GM12873 (cell line): ENCODE measurements around the gene WIPF1.

Experiments
- CTCF ChIP-seq: IDR thresholded peaks from 2 replicates; pipeline ENCODE4 v1.5.1; 2012; ENCODE audit warnings: low read depth, mild to moderate bottlenecking, moderate library complexity, low read length, control low read depth; ENCODE audit not compliant: insufficient read depth; ENCODE audit errors: missing control alignments

Gene WIPF1

GRCh38 chr2:174510583-174511189, 86.9 kb downstream of the WIPF1 start:
- TF ChIP-seq CTCF, result no peak
